ENCODE results near the gene FRY.

DNA sequence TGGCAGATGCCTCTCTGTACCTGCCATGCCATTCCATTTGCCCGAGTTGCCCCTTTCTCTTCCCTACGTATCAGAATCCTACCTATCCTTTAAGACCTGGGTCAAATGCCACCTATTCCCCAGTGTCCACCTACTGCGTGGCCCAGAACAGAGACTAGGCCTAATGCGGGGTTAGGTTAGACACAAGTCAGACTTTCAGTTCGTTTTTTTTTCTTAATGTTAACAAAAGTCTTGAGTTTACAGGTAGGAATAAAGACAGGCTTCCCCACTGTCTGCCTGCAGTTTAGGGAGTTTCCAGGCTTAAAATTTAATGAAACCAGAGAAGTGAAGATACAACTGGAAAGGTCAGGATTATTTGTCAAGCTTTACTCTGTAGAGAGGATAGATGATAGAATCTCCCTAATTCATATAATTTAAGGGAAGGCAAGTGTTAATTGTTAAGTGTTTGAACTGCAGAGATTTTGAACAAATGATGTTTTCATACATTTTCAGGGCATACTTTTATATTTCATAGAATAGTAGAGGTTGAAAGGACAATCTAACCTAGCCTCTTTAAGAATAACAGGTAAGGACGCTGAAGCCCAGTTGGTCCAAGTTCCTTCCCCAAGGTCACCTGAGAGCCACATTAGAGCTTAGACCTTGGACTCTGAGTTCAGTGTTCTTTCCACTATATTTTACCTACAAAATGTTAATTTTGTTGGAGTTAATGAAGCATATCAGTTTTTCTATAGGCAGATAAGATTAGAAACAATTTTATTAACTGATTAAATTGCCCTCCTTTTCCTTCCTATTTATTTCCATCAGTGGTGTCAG is 35.8 kb downstream of the FRY start:
- TF ChIP-seq TAF1 (IDR thresholded peaks at IDR 0.05; ENCODE audit: low read depth, low read length) (no peak), POLR2A (IDR thresholded peaks at IDR 0.05; ENCODE audit: low read depth, low read length) (no peak), PAX5 (IDR thresholded peaks at IDR 0.05; ENCODE audit: insufficient read depth, low read length, severe bottlenecking) (no peak), POLR2AphosphoS5 (IDR thresholded peaks at IDR 0.05; ENCODE audit: low read depth, low read length) (no peak)

All from GM12891 (cell line).